Measurements from ENCODE around the gene PDE4D.
"Not testable (repeated sequence)": the region's sequence is repeated elsewhere in the genome, so short reads cannot be mapped to it uniquely, and the experiment has no call there.

GRCh38 chr5:59463618-59464166 lies 429.8 kb downstream of the PDE4D start:
- not testable (repeated sequence) for TF ChIP-seq ZNF121 (CRISPR knock-in tag; IDR thresholded peaks at IDR 0.05); ESRRA (CRISPR knock-in tag; IDR thresholded peaks at IDR 0.05; ENCODE audit: borderline replicate concordance); FOXK1 (CRISPR knock-in tag; IDR thresholded peaks at IDR 0.05); JUN (CRISPR knock-in tag; IDR thresholded peaks at IDR 0.05); PRRX2 (CRISPR knock-in tag; IDR thresholded peaks at IDR 0.05); CTCF (IDR thresholded peaks at IDR 0.05); NFE2L1 (CRISPR knock-in tag; IDR thresholded peaks at IDR 0.05); USF2 (CRISPR knock-in tag; IDR thresholded peaks at IDR 0.05); CREM (CRISPR knock-in tag; IDR thresholded peaks at IDR 0.05)
